Mesenchymal stem cell (in vitro differentiated cells and primary cell): ENCODE measurements around the gene BEND5.
A peak's percentile ranks its signal among the peaks of the same experiment; 100 is the strongest.

Experiments
- DNase-seq: peaks from one replicate; pipeline ENCODE4 v3.0.0-alpha.2; 2013
- H2AFZ ChIP-seq: one replicate; pipeline ENCODE4 v1.6.1; 2013; ENCODE audit warnings: low read depth, mild to moderate bottlenecking, control low read depth, inconsistent platforms, low read length, moderate library complexity
- H2AK5ac ChIP-seq: 2 replicates; pipeline ENCODE4 v1.6.1; 2013; ENCODE audit warnings: low read length, moderate library complexity, mild to moderate bottlenecking, inconsistent platforms; ENCODE audit not compliant: severe bottlenecking
- H2BK120ac ChIP-seq: one replicate; pipeline ENCODE4 v1.6.1; 2013; ENCODE audit warnings: low read depth, mild to moderate bottlenecking, inconsistent platforms, low read length, moderate library complexity
- H2BK12ac ChIP-seq, 2 experiments: one replicate each; pipeline ENCODE4 v1.6.1; 2013; ENCODE audit warnings: inconsistent platforms in 2 of 2, low read length in 2 of 2, mild to moderate bottlenecking in 2 of 2, moderate library complexity in 2 of 2, control low read depth in 1 of 2
- H2BK15ac ChIP-seq: one replicate; pipeline ENCODE4 v1.6.1; 2013; ENCODE audit warnings: mild to moderate bottlenecking, low read depth, inconsistent platforms; ENCODE audit not compliant: poor library complexity, severe bottlenecking
- H2BK5ac ChIP-seq: 2 replicates; pipeline ENCODE4 v1.6.1; 2013; ENCODE audit warnings: low read depth, mild to moderate bottlenecking, low read length, control low read depth, inconsistent platforms; ENCODE audit not compliant: poor library complexity, severe bottlenecking
- H3K14ac ChIP-seq, 2 experiments: one replicate each; pipeline ENCODE4 v1.6.1; 2013; ENCODE audit warnings: inconsistent platforms in 2 of 2, low read length in 2 of 2, control low read depth in 1 of 2, mild to moderate bottlenecking in 1 of 2, moderate library complexity in 1 of 2
- H3K18ac ChIP-seq, 2 experiments: one replicate each; pipeline ENCODE4 v1.6.1; 2013; ENCODE audit warnings: inconsistent platforms in 2 of 2, low read length in 2 of 2, control low read depth in 1 of 2, low read depth in 1 of 2, mild to moderate bottlenecking in 1 of 2
- H3K23ac ChIP-seq, 2 experiments: one replicate each; pipeline ENCODE4 v1.6.1; 2013; ENCODE audit warnings: inconsistent platforms in 2 of 2, low read length in 2 of 2, mild to moderate bottlenecking in 2 of 2, moderate library complexity in 2 of 2, control low read depth in 1 of 2
- H3K27ac ChIP-seq: 2 replicates; pipeline ENCODE4 v1.5.1; 2013; ENCODE audit warnings: mild to moderate bottlenecking, moderate library complexity, low read length, control low read depth, inconsistent platforms; ENCODE audit not compliant: poor library complexity, severe bottlenecking
- H3K27me3 ChIP-seq, 2 experiments: 2 replicates each; pipeline versions ENCODE4 v1.6.1 to v1.7.0; 2013; ENCODE audit warnings: low read length in 2 of 2, mild to moderate bottlenecking in 2 of 2, moderate library complexity in 2 of 2, control low read depth in 1 of 2, inconsistent platforms in 1 of 2; ENCODE audit not compliant: control insufficient read depth in 1 of 2, insufficient read depth in 1 of 2
- H3K36me3 ChIP-seq, 2 experiments: 2 replicates each; pipeline versions ENCODE4 v1.6.1 to v1.7.0; 2013; ENCODE audit warnings: low read length in 2 of 2, control low read depth in 1 of 2, inconsistent platforms in 1 of 2, low read depth in 1 of 2, mild to moderate bottlenecking in 1 of 2; ENCODE audit not compliant: insufficient read depth in 2 of 2, control insufficient read depth in 1 of 2
- H3K4ac ChIP-seq, 2 experiments: one replicate each; pipeline ENCODE4 v1.6.1; 2013; ENCODE audit warnings: inconsistent platforms in 2 of 2, low read length in 2 of 2, mild to moderate bottlenecking in 2 of 2, moderate library complexity in 2 of 2, control low read depth in 1 of 2, low read depth in 1 of 2
- H3K4me1 ChIP-seq: 2 replicates; pipeline ENCODE4 v1.6.1; 2013; ENCODE audit warnings: low read depth, low read length, control low read depth; ENCODE audit not compliant: control insufficient read depth, insufficient read depth
- H3K4me2 ChIP-seq: 2 replicates; pipeline ENCODE4 v1.6.1; 2013; ENCODE audit warnings: low read length, mild to moderate bottlenecking, inconsistent platforms; ENCODE audit not compliant: poor library complexity, severe bottlenecking
- H3K4me3 ChIP-seq, 2 experiments: 2 replicates each; pipeline versions ENCODE4 v1.5.1 to v1.7.0; 2013; ENCODE audit warnings: low read length in 2 of 2, mild to moderate bottlenecking in 2 of 2, control low read depth in 1 of 2, low read depth in 1 of 2; ENCODE audit not compliant: insufficient read depth in 1 of 2
- H3K79me1 ChIP-seq: replicated peaks from 2 replicates; pipeline ENCODE4 v1.6.1; 2013; ENCODE audit warnings: mild to moderate bottlenecking, control low read depth, low read length, inconsistent platforms; ENCODE audit not compliant: poor library complexity, severe bottlenecking
- H3K9ac ChIP-seq: 2 replicates; pipeline ENCODE4 v1.7.0; 2013; ENCODE audit warnings: mild to moderate bottlenecking, low read length, moderate library complexity
- H3K9me3 ChIP-seq: 2 replicates; pipeline ENCODE4 v1.7.0; 2013; ENCODE audit warnings: mild to moderate bottlenecking, low read length; ENCODE audit not compliant: control insufficient read depth
- H4K8ac ChIP-seq: one replicate; pipeline ENCODE4 v1.6.1; 2013; ENCODE audit warnings: inconsistent platforms, mild to moderate bottlenecking, low read length, moderate library complexity
- H4K91ac ChIP-seq: one replicate; pipeline ENCODE4 v1.6.1; 2013; ENCODE audit warnings: mild to moderate bottlenecking, low read length, inconsistent platforms
- WGBS: methylation state at CpG from one replicate; pipeline ENCODE4 v1.1.7; 2013; ENCODE audit warnings: mixed read lengths; 5-methylcytosine and 5-hydroxymethylcytosine counted together

BEND5 gene

DNA sequence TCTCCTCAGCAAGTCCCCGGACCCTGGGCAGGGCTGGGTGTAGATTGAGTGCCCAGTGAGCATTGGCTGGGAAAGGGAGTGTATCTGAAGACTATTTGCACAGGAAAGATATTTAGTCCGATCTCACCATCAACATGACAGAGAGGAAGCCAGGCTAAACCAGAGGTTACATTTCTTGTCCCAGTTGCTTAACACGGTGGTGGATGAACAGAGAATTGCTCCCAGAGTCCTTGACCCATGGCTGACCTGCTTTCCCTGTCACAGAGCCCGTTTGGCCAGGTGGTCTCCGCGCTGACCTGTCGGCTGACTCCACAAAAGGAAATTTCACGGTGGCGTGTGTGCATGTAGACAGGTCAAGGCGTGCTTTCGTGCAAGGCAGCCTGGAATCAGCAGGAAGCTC lies 83.5 kb downstream of the BEND5 start:
- Histone ChIP-seq H2BK5ac (no peak overlapping the region), H3K4ac (no peak overlapping the region), H3K9me3 (no peaks in the 10 kb centered on the region), H3K4me1 (peaks cover 19% of the 10 kb centered on the region), H3K27me3 (peaks cover 0 to 47% of the 10 kb centered on the region in 2 experiments), H2BK120ac (no peak overlapping the region), H3K9ac (no peak overlapping the region), H3K4me2 (no peak overlapping the region), H3K14ac (no peak overlapping the region), H3K4me3 (no peak overlapping the region), H3K79me1 (no peaks in the 10 kb centered on the region), H2BK12ac (no peak overlapping the region), H4K8ac (no peak overlapping the region), H2AK5ac (no peak overlapping the region), H2AFZ (no peak overlapping the region), H3K27ac (no peak overlapping the region), H3K18ac (no peak overlapping the region), H4K91ac (no peak overlapping the region), H3K23ac (no peak overlapping the region), H2BK15ac (no peak overlapping the region), H3K36me3 (no peaks in the 10 kb centered on the region)
- no peak for DNase-seq
- WGBS = 78% methylated on average over 11 of the region's 11 CpGs

GRCh38 chr1:48692235-48692634 lies 84.5 kb downstream of the BEND5 start:
- Histone ChIP-seq H2AFZ (no peak overlapping the region), H3K4ac (no peak overlapping the region), H4K91ac (no peak overlapping the region), H2BK15ac (no peak overlapping the region), H3K36me3 (no peaks in the 10 kb centered on the region), H3K9ac (no peak overlapping the region), H3K14ac (no peak overlapping the region), H2BK120ac (no peak overlapping the region), H3K18ac (no peak overlapping the region), H3K4me2 (no peak overlapping the region), H3K4me3 (no peak overlapping the region), H3K9me3 (no peaks in the 10 kb centered on the region), H3K27me3 (peaks cover 0 to 49% of the 10 kb centered on the region in 2 experiments), H2BK5ac (no peak overlapping the region), H3K4me1 (peaks cover 25% of the 10 kb centered on the region), H3K23ac (no peak overlapping the region), H3K79me1 (no peaks in the 10 kb centered on the region), H4K8ac (no peak overlapping the region), H3K27ac (no peak overlapping the region), H2BK12ac (no peak overlapping the region), H2AK5ac (no peak overlapping the region)
- 75% methylated on average over 9 of the region's 9 CpGs for WGBS
- no peak for DNase-seq

- Histone ChIP-seq H2AK5ac (no peak overlapping the region), H3K14ac (no peak overlapping the region), H3K4ac (no peak overlapping the region), H3K4me1 (peaks cover 29% of the 10 kb centered on the region), H3K23ac (no peak overlapping the region), H2BK15ac (no peak overlapping the region), H2BK5ac (no peak overlapping the region), H3K9me3 (no peaks in the 10 kb centered on the region), H3K4me2 (no peak overlapping the region), H2BK12ac (no peak overlapping the region), H3K4me3 (no peak overlapping the region), H3K27ac (no peak overlapping the region), H3K18ac (no peak overlapping the region), H3K79me1 (no peaks in the 10 kb centered on the region), H4K8ac (no peak overlapping the region), H3K36me3 (no peaks in the 10 kb centered on the region), H2AFZ (no peak overlapping the region), H2BK120ac (no peak overlapping the region), H3K27me3 (peaks cover 0 to 49% of the 10 kb centered on the region in 2 experiments), H4K91ac (no peak overlapping the region), H3K9ac (no peak overlapping the region)
- no peak for DNase-seq
- WGBS = 76% methylated on average over 3 of the region's 5 CpGs
Observed at GRCh38 chr1:48691429-48692001, 85.2 kb downstream of the BEND5 start.

GRCh38 chr1:48688102-48688760 lies 88.5 kb downstream of the BEND5 start:
- H4K8ac ChIP-seq = no peak overlapping the region
- no peaks in the 10 kb centered on the region for H3K9me3 ChIP-seq
- H3K23ac ChIP-seq = no peak overlapping the region
- H2BK15ac ChIP-seq = no peak overlapping the region
- no peak overlapping the region for H2BK5ac ChIP-seq
- no peak overlapping the region for H3K18ac ChIP-seq
- H3K9ac ChIP-seq = no peak overlapping the region
- no peak overlapping the region for H3K14ac ChIP-seq
- H3K4me1 ChIP-seq = peaks cover 25% of the 10 kb centered on the region
- H2BK120ac ChIP-seq = no peak overlapping the region
- no peak overlapping the region for H4K91ac ChIP-seq
- H3K4ac ChIP-seq = no peak overlapping the region
- H3K4me2 ChIP-seq = no peak overlapping the region
- H3K36me3 ChIP-seq = no peaks in the 10 kb centered on the region
- DNase-seq = peak; percentile 3
- no peaks in the 10 kb centered on the region for H3K79me1 ChIP-seq
- H3K27ac ChIP-seq = peak overlapping the region; percentile 86
- no peak overlapping the region for H2AFZ ChIP-seq
- H2AK5ac ChIP-seq = no peak overlapping the region
- WGBS = 65% methylated on average over 3 of the region's 3 CpGs
- peaks cover 0 to 28% of the 10 kb centered on the region in 2 experiments for H3K27me3 ChIP-seq
- H3K4me3 ChIP-seq = no peak overlapping the region
- no peak overlapping the region for H2BK12ac ChIP-seq
